ENCODE results near the gene TTBK2. TPM values are rescaled to one million over a fixed set of nuclear protein-coding genes. Genes with fewer than 3 reads are reported as not detected.
"Not testable (repeated sequence)": the region's sequence is repeated elsewhere in the genome, so short reads cannot be mapped to it uniquely, and the experiment has no call there.

TTBK2 gene
- total RNA-seq = 10 to 100 TPM in 3 of 4 donors, 1 to 10 TPM in 1; 8.8 to 20.3 (median 16.2) TPM

DNA sequence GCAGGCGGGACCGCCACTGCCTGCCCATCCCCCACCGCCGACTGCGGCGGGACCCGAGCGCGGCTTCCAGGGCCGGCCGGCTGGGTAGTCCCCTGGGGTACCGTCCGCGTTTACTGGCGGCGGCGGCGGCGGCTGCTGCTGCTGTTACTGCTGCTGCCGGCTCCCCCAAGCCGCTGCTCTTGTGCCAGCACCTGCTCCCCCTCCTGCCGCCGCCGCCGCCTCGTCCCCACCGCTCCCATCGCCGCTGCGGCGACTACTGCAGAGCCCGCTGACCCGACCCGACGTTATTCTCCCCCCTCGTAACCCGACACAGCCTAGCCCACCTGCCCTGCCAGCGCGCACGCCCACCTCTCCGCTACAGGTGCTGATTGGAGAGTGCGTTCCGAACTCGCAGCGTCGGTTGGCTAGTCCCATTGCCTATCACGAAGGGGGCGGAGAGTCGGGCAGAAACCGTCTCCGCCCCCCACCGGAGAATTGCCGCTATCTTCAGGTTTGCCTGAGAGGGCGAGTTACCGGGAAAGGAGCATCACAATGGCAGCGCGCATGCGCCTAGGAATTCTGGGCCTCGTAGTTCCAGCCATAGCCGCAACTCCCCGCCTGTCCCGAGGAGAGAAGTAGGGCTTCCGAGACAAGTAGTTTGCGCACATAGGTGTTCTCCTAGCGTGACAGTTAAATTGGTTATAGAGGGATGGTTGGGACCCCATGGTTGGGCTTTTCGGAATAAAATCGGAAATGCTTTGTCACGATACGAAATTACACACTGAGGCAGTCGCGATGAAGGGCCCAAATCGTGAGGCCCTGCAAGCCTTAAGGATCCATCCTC, at the start of gene TTBK2:
Gene TTBK2, minus strand, starts transcription at position 260 of the 823 bp plus-strand sequence. CDS start 42,161 bp downstream, outside the sequence.
- in situ Hi-C loops (cut with MboI; ENCODE audit: low sequenced_read_pairs in 4 of 4) (loop anchor here in 2 of 4 donors (5.0 to 10.0 kb wide), 2 partner anchors 216 to 218 kb away; no protein-coding TSS in a partner anchor), intact Hi-C loops (cut with DNase I; ENCODE audit: low total_unique reads) (loop anchor here (2.0 to 10.0 kb wide), 3 partner anchors 184 to 346 kb away; partner anchors contain the start of genes CCNDBP1, CDAN1 and STARD9)
- Histone ChIP-seq H3K27ac (peak within 1 kb of the TSS; percentile 88 to 94 (median 91)), H3K36me3 (no peaks in the 10 kb centered on the region), H3K4me3 (peak within 1 kb of the TSS; percentile 88 to 100 (median 90)), H3K4me1 (peaks cover 18 to 23% of the 10 kb centered on the region in 2 donors), H3K9me3 (no peaks in the 10 kb centered on the region), H3K27me3 (no peaks in the 10 kb centered on the region)
- peak; percentile 98 to 99 for TF ChIP-seq POLR2A (IDR thresholded peaks at IDR 0.05)
- TF ChIP-seq, protein P1, sequence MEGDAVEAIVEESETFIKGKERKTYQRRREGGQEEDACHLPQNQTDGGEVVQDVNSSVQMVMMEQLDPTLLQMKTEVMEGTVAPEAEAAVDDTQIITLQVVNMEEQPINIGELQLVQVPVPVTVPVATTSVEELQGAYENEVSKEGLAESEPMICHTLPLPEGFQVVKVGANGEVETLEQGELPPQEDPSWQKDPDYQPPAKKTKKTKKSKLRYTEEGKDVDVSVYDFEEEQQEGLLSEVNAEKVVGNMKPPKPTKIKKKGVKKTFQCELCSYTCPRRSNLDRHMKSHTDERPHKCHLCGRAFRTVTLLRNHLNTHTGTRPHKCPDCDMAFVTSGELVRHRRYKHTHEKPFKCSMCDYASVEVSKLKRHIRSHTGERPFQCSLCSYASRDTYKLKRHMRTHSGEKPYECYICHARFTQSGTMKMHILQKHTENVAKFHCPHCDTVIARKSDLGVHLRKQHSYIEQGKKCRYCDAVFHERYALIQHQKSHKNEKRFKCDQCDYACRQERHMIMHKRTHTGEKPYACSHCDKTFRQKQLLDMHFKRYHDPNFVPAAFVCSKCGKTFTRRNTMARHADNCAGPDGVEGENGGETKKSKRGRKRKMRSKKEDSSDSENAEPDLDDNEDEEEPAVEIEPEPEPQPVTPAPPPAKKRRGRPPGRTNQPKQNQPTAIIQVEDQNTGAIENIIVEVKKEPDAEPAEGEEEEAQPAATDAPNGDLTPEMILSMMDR (IDR thresholded peaks at IDR 0.05 in 4 of 5, conservative IDR thresholded peaks at IDR 0.05 in 1 of 5) = peak in 2 of 5 experiments; percentile 14 to 39
- peak; percentile 98 to 99 for DNase-seq
- ATAC-seq = peak; percentile 98 to 99

DNA sequence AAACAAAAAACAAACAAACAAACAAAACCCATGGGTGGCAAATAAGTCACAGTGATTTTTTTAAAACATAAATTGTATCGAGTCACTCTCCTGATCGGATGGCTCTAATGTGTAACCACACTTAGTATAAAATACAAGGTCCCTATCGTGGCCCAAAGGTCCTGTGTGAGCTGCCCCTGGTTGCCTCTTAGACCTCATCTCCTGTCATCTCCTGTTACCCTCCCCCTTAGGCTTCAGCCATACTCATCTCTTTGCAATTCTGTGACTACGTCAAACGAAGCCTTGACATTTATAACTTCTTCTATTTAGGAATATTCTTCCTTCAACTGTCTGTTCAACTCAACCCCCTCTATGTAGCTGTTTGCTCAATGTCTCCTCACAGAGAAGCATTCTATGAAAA, 43.9 kb upstream of the TTBK2 start:
- in situ Hi-C loops (cut with MboI; ENCODE audit: low sequenced_read_pairs in 4 of 4) (no loop called here), intact Hi-C loops (cut with DNase I; ENCODE audit: low total_unique reads) (no loop called here)
- H3K27me3 ChIP-seq = no peaks in the 10 kb centered on the region
- DNase-seq (no peak), ATAC-seq (no peak)
- H3K4me1 ChIP-seq = no peaks in the 10 kb centered on the region
- TF ChIP-seq, protein P1 (IDR thresholded peaks at IDR 0.05 in 4 of 5, conservative IDR thresholded peaks at IDR 0.05 in 1 of 5) = no peak
- TF ChIP-seq POLR2A (IDR thresholded peaks at IDR 0.05) = no peak
- H3K4me3 ChIP-seq = no peak overlapping the region
- H3K27ac ChIP-seq = no peak overlapping the region
- H3K9me3 ChIP-seq = no peaks in the 10 kb centered on the region
- peaks cover 0 to 82% of the 10 kb centered on the region in 2 donors for H3K36me3 ChIP-seq

DNA sequence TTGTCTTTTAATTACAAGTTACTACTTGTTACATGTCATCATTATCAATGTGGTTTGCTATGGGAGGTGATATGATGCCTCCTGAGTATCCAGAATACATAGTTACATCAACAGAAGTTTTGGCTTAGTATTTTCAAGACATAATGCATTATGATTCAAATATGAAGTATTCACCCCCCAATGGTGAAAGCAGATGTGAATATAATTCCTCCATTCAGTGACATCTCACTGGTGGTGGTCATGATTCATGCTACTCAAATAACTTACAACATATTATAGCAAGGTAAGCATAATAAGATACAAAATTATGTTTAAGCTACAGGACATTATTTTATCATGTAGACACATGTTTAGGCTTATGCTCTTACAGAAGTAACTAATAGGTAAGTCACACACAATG, 34.9 kb upstream of the TTBK2 start:
- no peak overlapping the region for H3K27ac ChIP-seq
- H3K27me3 ChIP-seq = no peaks in the 10 kb centered on the region
- H3K36me3 ChIP-seq = peaks cover 0 to 88% of the 10 kb centered on the region in 2 donors
- DNase-seq (no peak), ATAC-seq (no peak)
- in situ Hi-C loops (cut with MboI; ENCODE audit: low sequenced_read_pairs in 4 of 4) (no loop called here), intact Hi-C loops (cut with DNase I; ENCODE audit: low total_unique reads) (no loop called here)
- H3K9me3 ChIP-seq = no peaks in the 10 kb centered on the region
- no peak for TF ChIP-seq POLR2A (IDR thresholded peaks at IDR 0.05)
- TF ChIP-seq, protein P1 (IDR thresholded peaks at IDR 0.05 in 4 of 5, conservative IDR thresholded peaks at IDR 0.05 in 1 of 5) = no peak
- peaks cover 0 to 4% of the 10 kb centered on the region in 2 donors for H3K4me1 ChIP-seq
- no peak overlapping the region for H3K4me3 ChIP-seq

DNA sequence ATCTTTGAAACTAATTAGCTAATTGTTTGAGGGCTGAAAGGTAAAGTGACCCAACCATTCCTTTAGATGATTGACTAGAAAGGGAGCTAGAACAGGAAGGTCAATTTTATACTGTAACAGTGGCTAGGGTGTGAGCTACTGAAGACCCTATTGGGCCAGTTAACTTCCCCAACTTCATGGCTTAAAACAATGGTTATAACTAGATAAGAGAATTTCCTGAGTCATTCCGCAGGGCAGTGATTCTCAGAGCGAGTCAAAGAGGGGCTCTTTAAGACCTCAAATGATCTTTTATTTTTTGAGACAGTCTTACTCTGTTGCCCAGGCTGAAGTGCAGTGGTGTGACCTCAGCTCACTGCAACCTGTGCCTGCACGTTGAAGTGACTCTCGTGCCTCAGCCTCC, 33.7 kb upstream of the TTBK2 start:
- intact Hi-C loops (cut with DNase I; ENCODE audit: low total_unique reads) = no loop called here
- peaks cover 0 to 4% of the 10 kb centered on the region in 2 donors for H3K4me1 ChIP-seq
- H3K27ac ChIP-seq = no peak overlapping the region
- H3K27me3 ChIP-seq = no peaks in the 10 kb centered on the region
- in situ Hi-C loops (cut with MboI; ENCODE audit: low sequenced_read_pairs in 4 of 4) = no loop called here
- DNase-seq (no peak), ATAC-seq (no peak)
- peaks cover 0 to 88% of the 10 kb centered on the region in 2 donors for H3K36me3 ChIP-seq
- TF ChIP-seq, protein P1 (IDR thresholded peaks at IDR 0.05 in 4 of 5, conservative IDR thresholded peaks at IDR 0.05 in 1 of 5) = no peak
- no peak for TF ChIP-seq POLR2A (IDR thresholded peaks at IDR 0.05)
- H3K4me3 ChIP-seq = no peak overlapping the region
- H3K9me3 ChIP-seq = no peaks in the 10 kb centered on the region

DNA sequence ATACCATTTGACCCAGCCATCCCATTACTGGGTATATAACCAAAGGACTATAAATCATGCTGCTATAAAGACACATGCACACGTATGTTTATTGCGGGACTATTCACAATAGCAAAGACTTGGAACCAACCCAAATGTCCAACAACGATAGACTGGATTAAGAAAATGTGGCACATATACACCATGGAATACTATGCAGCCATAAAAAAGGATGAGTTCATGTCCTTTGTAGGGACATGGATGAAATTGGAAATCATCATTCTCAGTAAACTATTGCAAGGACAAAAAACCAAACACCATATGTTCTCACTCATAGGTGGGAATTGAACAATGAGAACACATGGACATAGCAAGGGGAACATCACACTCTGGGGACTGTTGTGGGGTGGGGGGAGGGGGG, 28.3 kb upstream of the TTBK2 start:
- H3K27ac ChIP-seq; ATAC-seq; H3K9me3 ChIP-seq; H3K27me3 ChIP-seq; intact Hi-C loops (cut with DNase I; ENCODE audit: low total_unique reads); H3K4me3 ChIP-seq; DNase-seq; in situ Hi-C loops (cut with MboI; ENCODE audit: low sequenced_read_pairs in 4 of 4); H3K4me1 ChIP-seq: not testable (repeated sequence)
- peaks cover 0 to 72% of the 10 kb centered on the region in 2 donors for H3K36me3 ChIP-seq

All from gastrocnemius medialis (tissue), 4 donors.